WI38 (cell line): ENCODE data around the gene NEK8.

Experiments
- H3K4me3 ChIP-seq: 2 replicates; pipeline ENCODE4 v1.5.1; 2011; ENCODE audit warnings: low read depth, mild to moderate bottlenecking, control low read depth, low read length
- TF ChIP-seq, protein P1 (sequence below): IDR thresholded peaks from 2 replicates; pipeline ENCODE4 v1.5.1; 2012; ENCODE audit warnings: low read depth, mild to moderate bottlenecking, control low read depth, low read length

Gene NEK8

GRCh38 chr17:28693869-28694268 is 34.7 kb upstream of the NEK8 start:
- TF ChIP-seq, protein P1, sequence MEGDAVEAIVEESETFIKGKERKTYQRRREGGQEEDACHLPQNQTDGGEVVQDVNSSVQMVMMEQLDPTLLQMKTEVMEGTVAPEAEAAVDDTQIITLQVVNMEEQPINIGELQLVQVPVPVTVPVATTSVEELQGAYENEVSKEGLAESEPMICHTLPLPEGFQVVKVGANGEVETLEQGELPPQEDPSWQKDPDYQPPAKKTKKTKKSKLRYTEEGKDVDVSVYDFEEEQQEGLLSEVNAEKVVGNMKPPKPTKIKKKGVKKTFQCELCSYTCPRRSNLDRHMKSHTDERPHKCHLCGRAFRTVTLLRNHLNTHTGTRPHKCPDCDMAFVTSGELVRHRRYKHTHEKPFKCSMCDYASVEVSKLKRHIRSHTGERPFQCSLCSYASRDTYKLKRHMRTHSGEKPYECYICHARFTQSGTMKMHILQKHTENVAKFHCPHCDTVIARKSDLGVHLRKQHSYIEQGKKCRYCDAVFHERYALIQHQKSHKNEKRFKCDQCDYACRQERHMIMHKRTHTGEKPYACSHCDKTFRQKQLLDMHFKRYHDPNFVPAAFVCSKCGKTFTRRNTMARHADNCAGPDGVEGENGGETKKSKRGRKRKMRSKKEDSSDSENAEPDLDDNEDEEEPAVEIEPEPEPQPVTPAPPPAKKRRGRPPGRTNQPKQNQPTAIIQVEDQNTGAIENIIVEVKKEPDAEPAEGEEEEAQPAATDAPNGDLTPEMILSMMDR, result no peak
- H3K4me3 ChIP-seq, result no peak overlapping the region

DNA sequence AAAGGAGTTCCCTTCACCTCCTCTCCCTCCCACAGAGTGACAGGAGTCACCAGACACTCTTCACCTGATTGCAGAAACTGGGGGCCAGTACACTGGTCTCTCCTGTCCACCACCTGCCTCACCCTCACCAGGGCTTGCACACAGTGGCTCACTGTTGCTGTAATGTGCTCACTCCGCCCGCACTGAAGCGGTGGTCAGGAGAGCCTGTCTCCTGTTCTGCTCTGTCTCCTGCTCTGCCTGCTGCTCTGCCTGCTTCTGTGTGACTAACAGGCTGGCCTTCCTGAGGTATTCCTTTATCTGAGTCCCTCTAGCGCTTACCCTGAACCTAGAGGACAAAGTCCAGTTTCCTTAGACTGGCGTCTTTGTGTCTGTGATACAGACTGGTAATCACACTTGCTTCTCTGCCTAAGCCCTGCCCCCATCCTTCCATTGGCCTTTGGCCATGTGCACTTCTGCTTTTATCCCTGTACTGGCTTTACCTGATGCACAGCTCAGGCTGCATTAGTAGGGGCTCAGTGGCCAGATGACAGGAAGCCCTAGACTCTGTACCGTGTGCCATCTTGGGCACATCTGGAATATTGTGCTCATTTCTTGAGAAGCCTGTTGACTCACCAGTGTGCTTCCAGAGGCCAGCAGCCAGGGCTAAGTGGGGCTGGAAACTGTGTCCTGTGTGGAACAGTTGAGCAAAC is 30.2 kb upstream of the NEK8 start:
- no peak overlapping the region for H3K4me3 ChIP-seq
- TF ChIP-seq, protein P1, result no peak

DNA sequence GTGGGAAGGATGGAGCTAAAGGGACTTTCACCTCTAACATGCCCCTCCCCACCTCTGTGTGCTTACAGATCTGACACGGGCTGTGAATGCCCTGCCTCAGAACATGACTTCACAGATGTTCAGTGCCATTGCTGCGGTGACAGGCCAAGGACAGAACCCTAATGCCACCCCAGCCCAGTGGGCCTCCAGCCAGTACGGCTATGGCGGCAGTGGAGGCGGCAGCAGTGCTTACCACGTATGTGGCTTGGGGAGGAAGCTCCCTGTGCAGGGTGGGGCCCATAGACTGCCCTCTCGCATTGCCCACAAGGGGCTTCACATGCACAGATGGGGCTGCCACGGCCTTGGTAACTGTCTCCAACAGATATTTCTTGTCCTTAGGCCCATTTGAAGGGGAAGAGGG is 28.3 kb upstream of the NEK8 start:
- TF ChIP-seq, protein P1, result no peak
- H3K4me3 ChIP-seq, result no peak overlapping the region

DNA sequence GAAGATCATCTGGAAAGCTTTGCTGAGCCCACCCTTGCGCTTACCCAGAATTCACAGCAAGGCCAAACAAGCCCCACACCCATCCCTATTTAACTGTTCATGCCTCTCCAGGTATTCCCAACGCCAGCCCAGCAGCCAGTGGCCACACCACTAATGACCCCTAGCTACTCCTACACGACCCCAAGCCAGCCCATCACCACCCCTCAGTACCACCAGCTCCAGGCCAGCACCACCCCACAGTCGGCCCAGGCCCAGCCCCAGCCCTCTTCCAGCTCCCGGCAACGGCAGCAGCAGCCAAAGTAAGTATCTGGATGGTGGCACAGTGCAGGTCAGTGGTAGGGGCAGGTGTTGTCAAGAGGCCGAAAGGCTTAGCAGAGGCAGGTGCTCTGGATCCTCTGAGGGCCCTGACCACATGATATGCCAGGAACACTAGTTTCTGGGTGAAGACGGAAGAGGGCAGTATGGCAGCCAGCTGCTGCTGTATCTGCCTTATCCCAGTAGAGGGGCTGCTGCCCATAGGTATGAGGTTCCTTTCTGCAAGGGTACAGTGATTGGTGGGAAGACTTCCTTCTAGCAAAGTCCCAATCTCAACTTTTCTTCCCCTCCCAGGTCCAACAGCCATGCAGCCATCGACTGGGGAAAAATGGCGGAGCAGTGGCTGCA is 27.6 kb upstream of the NEK8 start:
- no peak overlapping the region for H3K4me3 ChIP-seq
- TF ChIP-seq, protein P1, result no peak

GRCh38 chr17:28702026-28702751 is 26.4 kb upstream of the NEK8 start:
- TF ChIP-seq, protein P1, result no peak
- no peak overlapping the region for H3K4me3 ChIP-seq

GRCh38 chr17:28702752-28703150 is 25.8 kb upstream of the NEK8 start:
- H3K4me3 ChIP-seq, result no peak overlapping the region
- TF ChIP-seq, protein P1, result no peak
